NCI-H526 treated with DMSO at 0.1 percent for 48 hours (cell line): ENCODE data around the gene USP20.
A peak's percentile ranks its signal among the peaks of the same experiment; 100 is the strongest.
"Not testable (repeated sequence)": the region's sequence is repeated elsewhere in the genome, so short reads cannot be mapped to it uniquely, and the experiment has no call there.

Source experiments
- DNase-seq: peaks from one replicate; lab custom pipeline; 2025; lab: John Stamatoyannopoulos, UW

Gene USP20

GRCh38 chr9:129835128-129835859 lies at the start of gene USP20, which contains the start of gene C9orf78:
Gene USP20 (plus strand): TSS chr9:129835458. CDS start chr9:129852556, 17,098 bp downstream.
Gene C9orf78 (minus strand): TSS chr9:129835275. CDS start chr9:129835221, 54 bp downstream.
- DNase-seq: peak; percentile 77

GRCh38 chr9:129785866-129786265 lies 49.4 kb upstream of the USP20 start:
- no peak for DNase-seq

GRCh38 chr9:129786481-129786880 lies 48.8 kb upstream of the USP20 start:
- DNase-seq: no peak

- DNase-seq: no peak
Observed at GRCh38 chr9:129794549-129794948, 40.7 kb upstream of the USP20 start.

- not testable (repeated sequence) for DNase-seq
Observed at GRCh38 chr9:129796029-129796428, 39.2 kb upstream of the USP20 start.

GRCh38 chr9:129798973-129799372 lies 36.3 kb upstream of the USP20 start:
- DNase-seq: no peak

- no peak for DNase-seq
Observed at GRCh38 chr9:129801504-129801903, 33.8 kb upstream of the USP20 start.

- peak; percentile 49 for DNase-seq
Observed at GRCh38 chr9:129802833-129803675, 32.2 kb upstream of the USP20 start, which contains the start of gene TOR1B. Gene TOR1B (plus strand): TSS chr9:129803184. CDS start chr9:129803213, 29 bp downstream.

- DNase-seq: no peak
Observed at GRCh38 chr9:129803676-129804060, 31.6 kb upstream of the USP20 start.

GRCh38 chr9:129806061-129806460 lies 29.2 kb upstream of the USP20 start:
- no peak for DNase-seq

GRCh38 chr9:129809346-129809745 lies 25.9 kb upstream of the USP20 start:
- no peak for DNase-seq

GRCh38 chr9:129810116-129810515 lies 25.1 kb upstream of the USP20 start:
- no peak for DNase-seq

GRCh38 chr9:129810788-129811187 lies 24.5 kb upstream of the USP20 start:
- no peak for DNase-seq

GRCh38 chr9:129811967-129812363 lies 23.3 kb upstream of the USP20 start:
- DNase-seq: no peak

GRCh38 chr9:129812385-129812784 lies 22.9 kb upstream of the USP20 start:
- DNase-seq: no peak

- no peak for DNase-seq
Observed at GRCh38 chr9:129813661-129814060, 21.6 kb upstream of the USP20 start.

- DNase-seq: no peak
Observed at GRCh38 chr9:129814432-129815223, 20.6 kb upstream of the USP20 start.

GRCh38 chr9:129815278-129815677 lies 20.0 kb upstream of the USP20 start:
- no peak for DNase-seq

- no peak for DNase-seq
Observed at GRCh38 chr9:129816501-129817435, 18.5 kb upstream of the USP20 start.

- DNase-seq: no peak
Observed at GRCh38 chr9:129822898-129823541, 12.2 kb upstream of the USP20 start.

- no peak for DNase-seq
Observed at GRCh38 chr9:129823542-129823934, 11.7 kb upstream of the USP20 start.
